Neural cell (in vitro differentiated cells): ENCODE measurements around the gene GSC. TPM values are rescaled to one million over a fixed set of nuclear protein-coding genes. Genes with fewer than 3 reads are reported as not detected.

Experiments used
- H2AFZ ChIP-seq: fragments of 200-600, 300-800 bp; sonication (generic), shearing (Covaris generic); 2 replicates; pipeline ENCODE4 v1.6.0; 2014; ENCODE audit warnings: low read depth, mild to moderate bottlenecking, antibody characterized with exemption, low read length, moderate library complexity
- H3F3A ChIP-seq: fragments of 200-600 bp; shearing (Covaris generic); 2 replicates; pipeline ENCODE4 v1.6.1; 2016; ENCODE audit warnings: mild to moderate bottlenecking, moderate library complexity, mixed read lengths, antibody characterized with exemption, low read length; ENCODE audit not compliant: insufficient read depth, poor library complexity, severe bottlenecking
- H3K27ac ChIP-seq: fragments of 200-600, 300-800 bp; sonication (generic), shearing (Covaris generic); 2 replicates; pipeline ENCODE4 v1.5.1; 2014; ENCODE audit warnings: mild to moderate bottlenecking, low read length, moderate library complexity
- H3K27me3 ChIP-seq: fragments of 300-800, 200-600 bp; sonication (generic), shearing (Covaris generic); 2 replicates; pipeline ENCODE4 v1.6.0; 2014; ENCODE audit warnings: mild to moderate bottlenecking, low read depth, low read length, moderate library complexity; ENCODE audit not compliant: insufficient read depth
- H3K36me3 ChIP-seq: fragments of 300-800, 200-600 bp; sonication (generic), shearing (Covaris generic); 2 replicates; pipeline ENCODE4 v1.5.1; 2014; ENCODE audit warnings: mild to moderate bottlenecking, antibody characterized with exemption, low read length, moderate library complexity; ENCODE audit not compliant: insufficient read depth
- H3K4me2 ChIP-seq: fragments of 300-800, 200-600 bp; sonication (generic), shearing (Covaris generic); 2 replicates; pipeline ENCODE4 v1.6.0; 2014; ENCODE audit warnings: mild to moderate bottlenecking, low read length
- H3K4me3 ChIP-seq: fragments of 300-800, 200-600 bp; sonication (generic), shearing (Covaris generic); 2 replicates; pipeline ENCODE4 v1.5.1; 2014; ENCODE audit warnings: mild to moderate bottlenecking, low read length, moderate library complexity
- H3K79me2 ChIP-seq: fragments of 200-600 bp; shearing (Covaris generic); replicated peaks from 2 replicates; pipeline ENCODE4 v1.6.0; 2014; ENCODE audit warnings: mild to moderate bottlenecking, low read length, moderate library complexity; ENCODE audit not compliant: insufficient read depth
- H3K9ac ChIP-seq: fragments of 300-800, 200-600 bp; sonication (generic), shearing (Covaris generic); 2 replicates; pipeline ENCODE4 v1.6.1; 2016; ENCODE audit warnings: mild to moderate bottlenecking, low read length, mixed read lengths
- H3K9me2 ChIP-seq: fragments of 200-600 bp; shearing (Covaris generic); 2 replicates; pipeline ENCODE4 v1.6.1; 2016; ENCODE audit warnings: mild to moderate bottlenecking, low read length, mixed read lengths; ENCODE audit not compliant: insufficient read depth
- H3K9me3 ChIP-seq: fragments of 200-600, 300-800 bp; sonication (generic), shearing (Covaris generic); 2 replicates; pipeline ENCODE4 v1.6.1; 2016; ENCODE audit warnings: mild to moderate bottlenecking, mixed run types, low read length, moderate library complexity, mixed read lengths
- H4K20me1 ChIP-seq: fragments of 200-600 bp; shearing (Covaris generic); 2 replicates; pipeline ENCODE4 v1.6.1; 2016; ENCODE audit warnings: mild to moderate bottlenecking, mixed run types; ENCODE audit not compliant: insufficient read depth
- EP300 ChIP-seq: fragments of 450-650 bp; conservative IDR thresholded peaks from 2 replicates; pipeline ENCODE4 v1.6.1; 2014; ENCODE audit warnings: antibody characterized with exemption, mild to moderate bottlenecking, moderate library complexity; ENCODE audit not compliant: poor library complexity, severe bottlenecking
- EZH2 ChIP-seq: fragments of 200-600, 300-800 bp; shearing (Covaris generic), sonication (generic); IDR thresholded peaks from 2 replicates; pipeline ENCODE4 v1.6.1; 2014; ENCODE audit warnings: antibody characterized with exemption, low read length, borderline replicate concordance, mild to moderate bottlenecking; ENCODE audit not compliant: insufficient read depth, poor library complexity, severe bottlenecking
- MXI1 ChIP-seq: fragments of 450-650 bp; conservative IDR thresholded peaks from 2 replicates; pipeline ENCODE4 v1.6.1; 2014; ENCODE audit warnings: antibody characterized with exemption, mild to moderate bottlenecking; ENCODE audit not compliant: poor library complexity, severe bottlenecking
- POLR2AphosphoS5 ChIP-seq: IDR thresholded peaks from 2 replicates; pipeline ENCODE4 v1.6.1; 2012
- RAD21 ChIP-seq: fragments of 450-650 bp; conservative IDR thresholded peaks from 2 replicates; pipeline ENCODE4 v1.6.1; 2014; ENCODE audit warnings: antibody characterized with exemption, mild to moderate bottlenecking, moderate library complexity
- SMC3 ChIP-seq: fragments of 450-650 bp; conservative IDR thresholded peaks from 2 replicates; pipeline ENCODE4 v1.6.1; 2014; ENCODE audit warnings: antibody characterized with exemption, mild to moderate bottlenecking, moderate library complexity; ENCODE audit not compliant: poor library complexity
- TAF1 ChIP-seq: IDR thresholded peaks from 2 replicates; pipeline ENCODE4 v1.6.1; 2012; ENCODE audit warnings: low read depth
- polyA plus RNA-seq: library from polyadenylated mRNA; depleted of rRNA; stranded (reverse); fragments of >200 nt; gene quantifications from 2 replicates; pipeline ENCODE4 v1.2.3, GENCODE V29; 2014
- TF ChIP-seq, protein P1 (sequence below): IDR thresholded peaks from 2 replicates; pipeline ENCODE4 v1.6.1; 2012; ENCODE audit warnings: borderline replicate concordance
- TF ChIP-seq, protein P2 (sequence below): fragments of 450-650 bp; IDR thresholded peaks from 2 replicates; pipeline ENCODE4 v1.5.1; 2014; ENCODE audit warnings: antibody characterized with exemption, mild to moderate bottlenecking, moderate library complexity; ENCODE audit not compliant: poor library complexity, severe bottlenecking

GSC gene
- polyA plus RNA-seq, 1 donor from 2014 or later: 0.45 TPM

- Histone ChIP-seq H3K9ac (no peak overlapping the region), H2AFZ (no peak overlapping the region), H4K20me1 (no peaks in the 10 kb centered on the region), H3K9me2 (no peaks in the 10 kb centered on the region), H3K27ac (no peak overlapping the region), H3K9me3 (no peaks in the 10 kb centered on the region), H3K79me2 (no peaks in the 10 kb centered on the region), H3K27me3 (no peaks in the 10 kb centered on the region), H3K36me3 (no peaks in the 10 kb centered on the region), H3K4me3 (no peak overlapping the region), H3K4me2 (no peak overlapping the region), H3F3A (no peaks in the 10 kb centered on the region)
- TF ChIP-seq EZH2: no peak
- TF ChIP-seq, protein P1, sequence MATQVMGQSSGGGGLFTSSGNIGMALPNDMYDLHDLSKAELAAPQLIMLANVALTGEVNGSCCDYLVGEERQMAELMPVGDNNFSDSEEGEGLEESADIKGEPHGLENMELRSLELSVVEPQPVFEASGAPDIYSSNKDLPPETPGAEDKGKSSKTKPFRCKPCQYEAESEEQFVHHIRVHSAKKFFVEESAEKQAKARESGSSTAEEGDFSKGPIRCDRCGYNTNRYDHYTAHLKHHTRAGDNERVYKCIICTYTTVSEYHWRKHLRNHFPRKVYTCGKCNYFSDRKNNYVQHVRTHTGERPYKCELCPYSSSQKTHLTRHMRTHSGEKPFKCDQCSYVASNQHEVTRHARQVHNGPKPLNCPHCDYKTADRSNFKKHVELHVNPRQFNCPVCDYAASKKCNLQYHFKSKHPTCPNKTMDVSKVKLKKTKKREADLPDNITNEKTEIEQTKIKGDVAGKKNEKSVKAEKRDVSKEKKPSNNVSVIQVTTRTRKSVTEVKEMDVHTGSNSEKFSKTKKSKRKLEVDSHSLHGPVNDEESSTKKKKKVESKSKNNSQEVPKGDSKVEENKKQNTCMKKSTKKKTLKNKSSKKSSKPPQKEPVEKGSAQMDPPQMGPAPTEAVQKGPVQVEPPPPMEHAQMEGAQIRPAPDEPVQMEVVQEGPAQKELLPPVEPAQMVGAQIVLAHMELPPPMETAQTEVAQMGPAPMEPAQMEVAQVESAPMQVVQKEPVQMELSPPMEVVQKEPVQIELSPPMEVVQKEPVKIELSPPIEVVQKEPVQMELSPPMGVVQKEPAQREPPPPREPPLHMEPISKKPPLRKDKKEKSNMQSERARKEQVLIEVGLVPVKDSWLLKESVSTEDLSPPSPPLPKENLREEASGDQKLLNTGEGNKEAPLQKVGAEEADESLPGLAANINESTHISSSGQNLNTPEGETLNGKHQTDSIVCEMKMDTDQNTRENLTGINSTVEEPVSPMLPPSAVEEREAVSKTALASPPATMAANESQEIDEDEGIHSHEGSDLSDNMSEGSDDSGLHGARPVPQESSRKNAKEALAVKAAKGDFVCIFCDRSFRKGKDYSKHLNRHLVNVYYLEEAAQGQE: no peak
- TF ChIP-seq EP300: no peak
- TF ChIP-seq MXI1: no peak
- TF ChIP-seq RAD21: no peak
- TF ChIP-seq SMC3: no peak
- TF ChIP-seq, protein P2, sequence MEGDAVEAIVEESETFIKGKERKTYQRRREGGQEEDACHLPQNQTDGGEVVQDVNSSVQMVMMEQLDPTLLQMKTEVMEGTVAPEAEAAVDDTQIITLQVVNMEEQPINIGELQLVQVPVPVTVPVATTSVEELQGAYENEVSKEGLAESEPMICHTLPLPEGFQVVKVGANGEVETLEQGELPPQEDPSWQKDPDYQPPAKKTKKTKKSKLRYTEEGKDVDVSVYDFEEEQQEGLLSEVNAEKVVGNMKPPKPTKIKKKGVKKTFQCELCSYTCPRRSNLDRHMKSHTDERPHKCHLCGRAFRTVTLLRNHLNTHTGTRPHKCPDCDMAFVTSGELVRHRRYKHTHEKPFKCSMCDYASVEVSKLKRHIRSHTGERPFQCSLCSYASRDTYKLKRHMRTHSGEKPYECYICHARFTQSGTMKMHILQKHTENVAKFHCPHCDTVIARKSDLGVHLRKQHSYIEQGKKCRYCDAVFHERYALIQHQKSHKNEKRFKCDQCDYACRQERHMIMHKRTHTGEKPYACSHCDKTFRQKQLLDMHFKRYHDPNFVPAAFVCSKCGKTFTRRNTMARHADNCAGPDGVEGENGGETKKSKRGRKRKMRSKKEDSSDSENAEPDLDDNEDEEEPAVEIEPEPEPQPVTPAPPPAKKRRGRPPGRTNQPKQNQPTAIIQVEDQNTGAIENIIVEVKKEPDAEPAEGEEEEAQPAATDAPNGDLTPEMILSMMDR: no peak
- TF ChIP-seq TAF1: no peak
- TF ChIP-seq POLR2AphosphoS5: no peak
Observed at GRCh38 chr14:94722397-94722796, 47.5 kb downstream of the GSC start.

Other genes with a start within 250 kb of the GSC start
- not detected in 2 replicates for gene SERPINA4, start 208.7 kb downstream of the GSC start, polyA plus RNA-seq
- 4.7 TPM in 1 of 2 replicates, not detected in the other for gene SERPINA5, start 188.7 kb downstream of the GSC start, polyA plus RNA-seq
- not detected in 2 replicates for gene SERPINA3, start 157.7 kb downstream of the GSC start, polyA plus RNA-seq